Neuronal stem cell (in vitro differentiated cells): ENCODE data around the gene MTA3.
A peak's percentile ranks its signal among the peaks of the same experiment; 100 is the strongest.

ENCODE experiments used
- DNase-seq: peaks from one replicate; pipeline ENCODE4 v3.0.0-alpha.2; 2013; ENCODE audit warnings: low spot score
- H2AFZ ChIP-seq: one replicate; pipeline ENCODE4 v1.6.1; 2013; ENCODE audit warnings: mild to moderate bottlenecking, low read length, inconsistent platforms
- H2AK5ac ChIP-seq: 2 replicates; pipeline ENCODE4 v1.6.1; 2013; ENCODE audit warnings: low read depth, mild to moderate bottlenecking, inconsistent platforms, low read length, moderate library complexity, mixed read lengths
- H2BK120ac ChIP-seq: 2 replicates; pipeline ENCODE4 v1.6.1; 2013; ENCODE audit warnings: low read depth, mild to moderate bottlenecking, inconsistent platforms, low read length, moderate library complexity, mixed read lengths
- H2BK12ac ChIP-seq: one replicate; pipeline ENCODE4 v1.6.1; 2013; ENCODE audit warnings: low read length, inconsistent platforms
- H2BK15ac ChIP-seq: 2 replicates; pipeline ENCODE4 v1.6.1; 2013; ENCODE audit warnings: mild to moderate bottlenecking, low read length, inconsistent platforms, mixed read lengths
- H2BK5ac ChIP-seq: one replicate; pipeline ENCODE4 v1.6.1; 2013; ENCODE audit warnings: inconsistent platforms, mild to moderate bottlenecking, low read length, moderate library complexity
- H3K14ac ChIP-seq: one replicate; pipeline ENCODE4 v1.6.1; 2013; ENCODE audit warnings: low read length, inconsistent platforms
- H3K18ac ChIP-seq: 2 replicates; pipeline ENCODE4 v1.6.1; 2013; ENCODE audit warnings: low read length, inconsistent platforms
- H3K23ac ChIP-seq: 2 replicates; pipeline ENCODE4 v1.6.1; 2013; ENCODE audit warnings: low read depth, mild to moderate bottlenecking, mixed read lengths, low read length, inconsistent platforms; ENCODE audit not compliant: poor library complexity
- H3K27ac ChIP-seq: replicated peaks from 3 replicates; pipeline ENCODE4 v1.5.1; 2013; ENCODE audit warnings: low read length, inconsistent platforms
- H3K27me3 ChIP-seq, 3 experiments: 2 replicates each; pipeline ENCODE4 v1.6.1; 2013; ENCODE audit warnings: low read length in 3 of 3, mild to moderate bottlenecking in 2 of 3, inconsistent platforms in 1 of 3, low read depth in 1 of 3, mixed read lengths in 1 of 3, moderate library complexity in 1 of 3; ENCODE audit not compliant: control insufficient read depth in 3 of 3, insufficient read depth in 3 of 3
- H3K36me3 ChIP-seq, 2 donors: replicated peaks in 1 of 2; 2 replicates each; pipeline ENCODE4 v1.6.1; 2013; ENCODE audit warnings: low read length in 2 of 2; ENCODE audit not compliant: control insufficient read depth in 2 of 2, insufficient read depth in 2 of 2
- H3K4ac ChIP-seq: 2 replicates; pipeline ENCODE4 v1.6.1; 2013; ENCODE audit warnings: inconsistent platforms, mild to moderate bottlenecking, low read length, moderate library complexity
- H3K4me1 ChIP-seq, 2 donors: 1 replicate in 1 of 2; 2 replicates in 1 of 2; pipeline ENCODE4 v1.6.1; 2013; ENCODE audit warnings: low read length in 2 of 2, low read depth in 1 of 2; ENCODE audit not compliant: control insufficient read depth in 2 of 2, insufficient read depth in 1 of 2
- H3K4me2 ChIP-seq: one replicate; pipeline ENCODE4 v1.6.1; 2013; ENCODE audit warnings: mild to moderate bottlenecking, low read length, inconsistent platforms; ENCODE audit not compliant: insufficient read depth, poor library complexity, severe bottlenecking
- H3K4me3 ChIP-seq, 2 donors: 2 replicates each; pipeline ENCODE4 v1.5.1; 2013; ENCODE audit warnings: low read length in 2 of 2, mild to moderate bottlenecking in 2 of 2, inconsistent platforms in 1 of 2, moderate library complexity in 1 of 2
- H3K79me1 ChIP-seq: one replicate; pipeline ENCODE4 v1.6.1; 2013; ENCODE audit warnings: low read depth, mild to moderate bottlenecking, inconsistent platforms, low read length, moderate library complexity
- H3K9ac ChIP-seq: one replicate; pipeline ENCODE4 v1.6.1; 2013; ENCODE audit warnings: mild to moderate bottlenecking, low read depth, low read length, inconsistent platforms; ENCODE audit not compliant: poor library complexity
- H3K9me3 ChIP-seq, 2 donors: replicated peaks in 1 of 2; 2 replicates each; pipeline versions ENCODE3 to v1.6.1; 2013; ENCODE audit warnings: low read length in 2 of 2, mild to moderate bottlenecking in 2 of 2, inconsistent platforms in 1 of 2, low read depth in 1 of 2, mixed read lengths in 1 of 2, moderate library complexity in 1 of 2; ENCODE audit not compliant: control insufficient read depth in 2 of 2, insufficient read depth in 1 of 2
- H4K8ac ChIP-seq: one replicate; pipeline ENCODE4 v1.6.1; 2013; ENCODE audit warnings: low read depth, mild to moderate bottlenecking, inconsistent platforms, low read length, moderate library complexity
- H4K91ac ChIP-seq: one replicate; pipeline ENCODE4 v1.6.1; 2013; ENCODE audit warnings: low read length, low read depth, mild to moderate bottlenecking, inconsistent platforms; ENCODE audit not compliant: poor library complexity
- WGBS, 2 donors: extraction: QIAGEN DNeasy Blood & Tissue Kit; methylation state at CpG; one replicate each; pipeline ENCODE4 v1.1.7; 2013; ENCODE audit warnings: missing lambda C conversion rate in 2 of 2, mixed read lengths in 1 of 2; ENCODE audit not compliant: insufficient read length in 2 of 2, insufficient replicate concordance in 1 of 2; ENCODE audit errors: extremely low coverage in 2 of 2; 5-methylcytosine and 5-hydroxymethylcytosine counted together

The MTA3 gene

GRCh38 chr2:42685303-42685702, 116.9 kb downstream of the MTA3 start:
- Histone ChIP-seq H4K91ac (no peak overlapping the region), H3K27ac (no peak overlapping the region), H2AFZ (no peak overlapping the region), H2BK12ac (no peak overlapping the region), H3K4me3 (no peak overlapping the region), H3K9me3 (no peaks in the 10 kb centered on the region), H2BK15ac (no peak overlapping the region), H3K4me1 (no peaks in the 10 kb centered on the region), H2AK5ac (no peak overlapping the region), H3K4ac (no peak overlapping the region), H3K27me3 (no peaks in the 10 kb centered on the region), H3K18ac (no peak overlapping the region), H3K36me3 (peaks cover 2 to 40% of the 10 kb centered on the region in 2 donors), H2BK5ac (no peak overlapping the region), H2BK120ac (no peak overlapping the region), H3K9ac (no peak overlapping the region), H3K23ac (no peak overlapping the region), H4K8ac (no peak overlapping the region), H3K14ac (no peak overlapping the region), H3K79me1 (peaks cover 1% of the 10 kb centered on the region), H3K4me2 (no peak overlapping the region)
- DNase-seq, result no peak
- WGBS, 2 donors, result no CpG with 5 or more reads among the region's 5 CpGs

- Histone ChIP-seq H3K4me2 (no peak overlapping the region), H2BK12ac (no peak overlapping the region), H2BK15ac (no peak overlapping the region), H4K8ac (no peak overlapping the region), H3K27me3 (no peaks in the 10 kb centered on the region), H2BK120ac (no peak overlapping the region), H2BK5ac (no peak overlapping the region), H3K4me1 (peaks cover 0 to 2% of the 10 kb centered on the region in 2 donors), H3K9ac (no peak overlapping the region), H3K79me1 (peaks cover 2% of the 10 kb centered on the region), H2AK5ac (no peak overlapping the region), H4K91ac (no peak overlapping the region), H2AFZ (no peak overlapping the region), H3K27ac (no peak overlapping the region), H3K14ac (peak overlapping the region; percentile 39), H3K4ac (no peak overlapping the region), H3K18ac (peak overlapping the region; percentile 55), H3K9me3 (no peaks in the 10 kb centered on the region), H3K23ac (no peak overlapping the region), H3K4me3 (no peak overlapping the region), H3K36me3 (peaks cover 3 to 5% of the 10 kb centered on the region in 2 donors)
- DNase-seq, result no peak
- no CpG with 5 or more reads among the region's 2 CpGs for WGBS, 2 donors
Measured at GRCh38 chr2:42693013-42693615, 124.7 kb downstream of the MTA3 start.

- H3K4me3 ChIP-seq, result no peak overlapping the region
- H3K18ac ChIP-seq, result no peak overlapping the region
- no CpG with 5 or more reads among the region's 5 CpGs for whole genome bisulfite sequencing, 2 donors
- peaks cover 0 to 2% of the 10 kb centered on the region in 2 donors for H3K4me1 ChIP-seq
- no peak overlapping the region for H3K27ac ChIP-seq
- peaks cover 3 to 5% of the 10 kb centered on the region in 2 donors for H3K36me3 ChIP-seq
- no peak overlapping the region for H2BK15ac ChIP-seq
- H3K9me3 ChIP-seq, result no peaks in the 10 kb centered on the region
- no peak overlapping the region for H3K4ac ChIP-seq
- no peak overlapping the region for H2AFZ ChIP-seq
- no peak overlapping the region for H3K14ac ChIP-seq
- no peak overlapping the region for H2BK5ac ChIP-seq
- H2AK5ac ChIP-seq, result no peak overlapping the region
- peaks cover 2% of the 10 kb centered on the region for H3K79me1 ChIP-seq
- no peak for DNase-seq
- H4K91ac ChIP-seq, result no peak overlapping the region
- H3K9ac ChIP-seq, result no peak overlapping the region
- no peak overlapping the region for H2BK12ac ChIP-seq
- no peaks in the 10 kb centered on the region for H3K27me3 ChIP-seq
- H3K4me2 ChIP-seq, result no peak overlapping the region
- no peak overlapping the region for H2BK120ac ChIP-seq
- H4K8ac ChIP-seq, result no peak overlapping the region
- H3K23ac ChIP-seq, result peak overlapping the region; percentile 32
Measured at GRCh38 chr2:42693688-42694479, 125.5 kb downstream of the MTA3 start.

GRCh38 chr2:42696987-42697386, 128.6 kb downstream of the MTA3 start:
- Histone ChIP-seq H2BK12ac (no peak overlapping the region), H3K36me3 (peaks cover 0 to 1% of the 10 kb centered on the region in 2 donors), H2BK120ac (no peak overlapping the region), H4K8ac (no peak overlapping the region), H3K9me3 (no peaks in the 10 kb centered on the region), H3K79me1 (peaks cover 2% of the 10 kb centered on the region), H4K91ac (no peak overlapping the region), H2BK15ac (no peak overlapping the region), H3K9ac (no peak overlapping the region), H3K4me3 (no peak overlapping the region), H3K4me1 (peaks cover 0 to 2% of the 10 kb centered on the region in 2 donors), H3K27ac (no peak overlapping the region), H3K27me3 (no peaks in the 10 kb centered on the region), H3K14ac (no peak overlapping the region), H2AK5ac (no peak overlapping the region), H3K18ac (no peak overlapping the region), H3K23ac (no peak overlapping the region), H2BK5ac (no peak overlapping the region), H3K4ac (no peak overlapping the region), H2AFZ (no peak overlapping the region), H3K4me2 (no peak overlapping the region)
- no peak for DNase-seq
